SU-DHL-6 (cell line): ENCODE data around the gene PRRX2.

Source experiments
- H2AFZ ChIP-seq: fragments of 200-600 bp; sonication (generic); 2 replicates; pipeline ENCODE4 v1.6.1; 2014; ENCODE audit warnings: low read depth, mild to moderate bottlenecking, moderate library complexity, mixed read lengths, antibody characterized with exemption, low read length; ENCODE audit not compliant: severe bottlenecking
- H3F3A ChIP-seq: fragments of 200-600 bp; shearing (Covaris generic); 2 replicates; pipeline ENCODE4 v1.6.0; 2016; ENCODE audit warnings: antibody characterized with exemption, mild to moderate bottlenecking; ENCODE audit not compliant: insufficient read depth
- H3K27ac ChIP-seq: fragments of 200-600 bp; sonication (generic); 2 replicates; pipeline ENCODE4 v1.5.1; 2016; ENCODE audit warnings: low read depth, mild to moderate bottlenecking, low read length, moderate library complexity, mixed read lengths
- H3K27me3 ChIP-seq: fragments of 200-600 bp; sonication (generic), shearing (Covaris generic); 2 replicates; pipeline ENCODE4 v1.6.0; 2014; ENCODE audit warnings: mild to moderate bottlenecking, low read length
- H3K36me3 ChIP-seq: fragments of 200-600 bp; sonication (generic); 2 replicates; pipeline ENCODE4 v1.6.1; 2014; ENCODE audit warnings: mild to moderate bottlenecking, low read length, mixed read lengths
- H3K4me2 ChIP-seq: fragments of 300-600, 200-600 bp; shearing (Covaris generic), sonication (generic); 2 replicates; pipeline ENCODE4 v1.6.0; 2014; ENCODE audit warnings: low read length, low read depth, mild to moderate bottlenecking; ENCODE audit not compliant: poor library complexity, severe bottlenecking
- H3K4me3 ChIP-seq: fragments of 200-600 bp; sonication (generic); 2 replicates; pipeline ENCODE4 v1.5.1; 2014; ENCODE audit warnings: antibody characterized with exemption, low read length, mild to moderate bottlenecking, mixed read lengths; ENCODE audit not compliant: insufficient read depth, poor library complexity, severe bottlenecking
- H3K79me2 ChIP-seq: fragments of 200-600 bp; sonication (generic); 2 replicates; pipeline ENCODE4 v1.6.1; 2014; ENCODE audit warnings: mild to moderate bottlenecking, low read length, moderate library complexity; ENCODE audit not compliant: insufficient read depth
- H3K9ac ChIP-seq: fragments of 200-600 bp; sonication (generic); 2 replicates; pipeline ENCODE4 v1.7.0; 2014; ENCODE audit warnings: mild to moderate bottlenecking, low read length
- H3K9me2 ChIP-seq: fragments of 200-600 bp; sonication (generic); replicated peaks from 2 replicates; pipeline ENCODE4 v1.6.1; 2014; ENCODE audit warnings: low read length; ENCODE audit not compliant: insufficient read depth
- H3K9me3 ChIP-seq: fragments of 200-600 bp; sonication (generic); 2 replicates; pipeline ENCODE4 v1.6.1; 2014; ENCODE audit warnings: low read length, mixed read lengths; ENCODE audit not compliant: insufficient read depth
- H4K20me1 ChIP-seq: fragments of 200-600 bp; sonication (generic); 2 replicates; pipeline ENCODE4 v1.6.1; 2014; ENCODE audit warnings: low read depth, mild to moderate bottlenecking, antibody characterized with exemption, low read length, moderate library complexity, mixed read lengths
- CTCF ChIP-seq: fragments of 200-600 bp; sonication (generic); IDR thresholded peaks from one replicate; pipeline ENCODE4 v1.5.1; 2017; ENCODE audit warnings: antibody characterized with exemption, mild to moderate bottlenecking, low read length, moderate library complexity; ENCODE audit not compliant: insufficient read depth, poor library complexity, severe bottlenecking
- EZH2phosphoT487 ChIP-seq: fragments of 200-600 bp; sonication (generic), shearing (Covaris generic); conservative IDR thresholded peaks from 2 replicates; pipeline ENCODE4 v1.6.1; 2018; ENCODE audit warnings: mild to moderate bottlenecking, antibody characterized with exemption, low read length, moderate library complexity, mixed read lengths

The PRRX2 gene

DNA sequence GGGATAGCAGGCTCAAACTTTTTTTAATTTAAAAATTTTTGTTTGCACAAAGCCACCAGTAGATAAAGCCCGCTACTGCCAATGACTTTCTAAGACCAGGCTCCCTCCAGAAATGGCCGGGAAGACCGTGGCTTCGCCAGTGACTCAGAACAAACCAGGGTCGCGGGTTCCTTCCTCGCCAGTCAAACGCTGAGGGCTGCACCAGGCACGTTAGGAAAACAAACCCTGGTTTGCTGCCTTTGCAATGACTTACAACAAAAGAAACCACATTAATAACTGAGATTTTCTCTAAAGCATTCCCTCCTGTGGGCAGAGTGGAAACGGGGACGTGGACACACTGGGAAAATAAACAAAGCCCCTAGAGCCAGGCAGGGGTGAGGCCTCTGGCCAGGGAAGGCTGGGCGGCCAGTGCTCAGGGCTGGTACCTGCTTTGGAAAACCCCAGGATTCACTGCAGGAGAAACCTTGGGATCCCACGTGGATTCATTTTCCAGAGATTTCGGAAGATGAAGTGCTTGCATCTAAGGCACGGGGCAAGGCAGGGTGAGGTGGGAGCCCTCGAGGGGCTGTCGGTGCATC is 3.8 kb downstream of the PRRX2 start:
- H3K9me2 ChIP-seq, result no peaks in the 10 kb centered on the region
- no peaks in the 10 kb centered on the region for H3F3A ChIP-seq
- H3K4me3 ChIP-seq, result no peak overlapping the region
- no peak overlapping the region for H3K27ac ChIP-seq
- no peaks in the 10 kb centered on the region for H3K9me3 ChIP-seq
- no peak overlapping the region for H3K9ac ChIP-seq
- no peaks in the 10 kb centered on the region for H4K20me1 ChIP-seq
- no peaks in the 10 kb centered on the region for H3K36me3 ChIP-seq
- H3K4me2 ChIP-seq, result no peak overlapping the region
- H3K27me3 ChIP-seq, result no peaks in the 10 kb centered on the region
- H2AFZ ChIP-seq, result no peak overlapping the region
- H3K79me2 ChIP-seq, result no peaks in the 10 kb centered on the region
- TF ChIP-seq EZH2phosphoT487, result no peak
- TF ChIP-seq CTCF, result no peak

GRCh38 chr9:129669946-129670345 is 4.5 kb downstream of the PRRX2 start:
- Histone ChIP-seq H4K20me1 (no peaks in the 10 kb centered on the region), H3K27ac (no peak overlapping the region), H3K4me3 (no peak overlapping the region), H3F3A (no peaks in the 10 kb centered on the region), H3K9ac (no peak overlapping the region), H3K36me3 (no peaks in the 10 kb centered on the region), H3K9me2 (no peaks in the 10 kb centered on the region), H3K9me3 (no peaks in the 10 kb centered on the region), H3K4me2 (no peak overlapping the region), H3K27me3 (no peaks in the 10 kb centered on the region), H3K79me2 (no peaks in the 10 kb centered on the region), H2AFZ (no peak overlapping the region)
- no peak for TF ChIP-seq EZH2phosphoT487
- TF ChIP-seq CTCF, result no peak

GRCh38 chr9:129671065-129671464 is 5.6 kb downstream of the PRRX2 start:
- Histone ChIP-seq H3K36me3 (no peaks in the 10 kb centered on the region), H3K27ac (no peak overlapping the region)

More at GRCh38 chr9:129671065-129671464, 5.6 kb downstream of the PRRX2 start:
- H3K4me2 ChIP-seq, result no peak overlapping the region
- no peak overlapping the region for H2AFZ ChIP-seq
- H4K20me1 ChIP-seq, result no peaks in the 10 kb centered on the region
- H3K4me3 ChIP-seq, result no peak overlapping the region
- no peak overlapping the region for H3K9ac ChIP-seq
- H3K9me2 ChIP-seq, result no peaks in the 10 kb centered on the region
- H3F3A ChIP-seq, result no peaks in the 10 kb centered on the region
- H3K27me3 ChIP-seq, result no peaks in the 10 kb centered on the region
- H3K9me3 ChIP-seq, result no peaks in the 10 kb centered on the region
- TF ChIP-seq EZH2phosphoT487, result no peak
- TF ChIP-seq CTCF, result no peak
- H3K79me2 ChIP-seq, result no peaks in the 10 kb centered on the region
